Muscle of back (tissue), 11 donors: ENCODE data around the gene NMNAT3. TPM values are rescaled to one million over a fixed set of nuclear protein-coding genes. Genes with fewer than 3 reads are reported as not detected.
"Not testable (repeated sequence)": the region's sequence is repeated elsewhere in the genome, so short reads cannot be mapped to it uniquely, and the experiment has no call there.

Experiments used
- DNase-seq, 3 donors: peaks; one replicate each; pipeline versions ENCODE4 v3.0.0 to v3.0.0-alpha.2; 2013
- polyA plus RNA-seq, 10 donors: library from polyadenylated mRNA; unstranded; fragments of 120-200 nt; gene quantifications; one replicate each; pipeline ENCODE4 v1.2.1, GENCODE V29; 2013; ENCODE audit not compliant: insufficient read length in 10 of 10

The NMNAT3 gene
- polyA plus RNA-seq, 10 donors, result 2.4 to 6.7 (median 4.0) TPM

DNA sequence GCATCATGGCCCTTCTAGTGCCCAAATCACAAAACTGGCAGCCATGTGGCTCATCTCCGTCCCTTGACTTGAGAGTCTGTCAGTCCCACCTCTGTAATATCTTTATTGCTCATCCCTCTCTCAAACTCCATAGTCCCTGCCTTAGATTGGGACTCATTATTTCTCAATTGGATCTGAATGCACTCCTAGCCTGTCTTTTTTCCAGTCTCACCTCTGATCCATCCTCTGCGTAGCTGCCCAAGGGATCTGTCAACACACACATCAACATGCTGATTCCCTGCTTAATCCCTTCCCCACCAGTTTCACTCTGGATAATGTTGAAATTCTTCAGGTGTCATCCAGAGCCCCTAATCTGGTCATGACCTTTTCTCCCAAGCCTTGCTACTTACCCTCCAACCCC is 39.3 kb downstream of the NMNAT3 start:
- no peak for DNase-seq

DNA sequence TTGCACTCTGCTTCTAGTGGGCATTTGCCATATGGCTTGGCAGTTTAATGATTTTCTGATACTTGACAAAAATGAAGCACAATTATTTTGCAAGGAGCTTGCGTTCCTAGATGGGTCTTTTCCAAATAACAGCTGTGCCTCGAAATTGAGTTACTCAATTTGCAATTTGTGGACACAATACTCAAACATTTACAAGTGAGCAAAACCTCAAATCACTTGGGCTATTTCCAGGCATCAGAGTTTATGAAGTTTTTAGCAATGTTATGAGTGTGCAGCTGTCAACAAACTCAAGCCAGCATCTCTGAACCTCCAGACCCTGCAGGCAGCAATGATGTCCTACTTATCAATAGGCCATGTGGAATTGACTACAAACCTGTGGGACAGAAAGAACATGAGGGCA is 41.3 kb downstream of the NMNAT3 start:
- no peak for DNase-seq

DNA sequence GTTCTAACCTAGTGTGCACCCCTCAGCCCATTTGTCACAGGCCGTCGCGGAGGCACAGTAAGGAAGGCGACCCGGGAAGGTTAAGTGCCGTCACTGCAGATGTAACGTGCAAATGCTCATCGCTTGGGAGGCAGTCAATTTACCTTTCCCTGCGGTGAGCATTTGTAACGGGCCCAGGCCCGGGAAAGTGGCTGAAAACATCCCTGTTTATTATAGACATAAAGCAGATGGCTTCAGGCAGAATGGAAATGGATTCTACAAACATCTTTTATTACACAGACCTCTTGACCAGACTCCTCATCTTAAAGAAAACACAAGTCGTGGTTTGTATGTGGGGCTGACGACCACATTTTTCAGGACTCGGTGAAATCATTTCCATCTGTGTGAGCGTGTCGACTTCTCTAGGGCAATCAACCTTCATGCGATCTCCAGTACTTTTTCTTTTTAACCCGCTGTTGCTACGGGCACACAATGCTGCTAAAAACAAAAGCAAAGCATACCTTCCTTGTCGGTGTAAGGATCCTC is 43.6 kb downstream of the NMNAT3 start:
- DNase-seq, result no peak

DNA sequence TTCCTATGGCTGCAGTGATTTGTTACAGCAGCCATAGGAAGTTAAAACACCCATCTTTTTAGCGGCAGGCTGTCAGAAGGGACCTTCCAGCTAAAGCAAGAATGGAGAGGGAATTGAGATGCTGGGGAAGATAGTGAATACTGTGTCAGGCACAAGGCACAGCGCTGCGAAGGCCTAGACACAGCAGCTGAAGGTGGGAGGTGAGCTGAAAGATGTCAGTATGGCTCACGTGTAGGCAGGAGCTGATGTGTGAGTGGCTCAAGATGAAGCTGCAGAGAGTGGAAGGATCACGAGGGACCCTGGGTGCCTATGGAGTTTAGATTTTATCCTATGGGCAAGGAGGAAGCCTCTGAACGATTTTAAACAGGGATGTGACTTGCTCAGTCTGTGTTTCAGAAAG is 44.3 kb downstream of the NMNAT3 start:
- no peak for DNase-seq

DNA sequence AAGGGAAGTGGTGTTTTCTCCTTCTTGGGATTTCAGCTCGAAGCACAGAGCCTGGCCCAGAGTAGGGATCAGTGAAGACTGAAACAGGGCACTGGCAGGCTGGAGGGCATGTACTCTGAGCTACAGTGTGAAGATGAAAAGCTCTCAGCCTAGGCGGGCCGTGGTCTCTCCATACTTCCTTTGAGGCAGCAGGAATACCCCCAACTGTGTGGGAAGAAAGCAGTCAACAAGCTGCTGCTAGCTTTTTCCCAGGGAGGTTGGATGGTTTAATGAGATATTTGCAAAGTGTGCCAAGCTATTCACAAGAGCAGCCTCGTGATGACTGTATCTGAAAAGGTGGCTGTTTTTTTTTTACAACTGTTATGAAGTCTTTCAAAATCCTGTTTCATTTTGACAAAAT is 47.2 kb downstream of the NMNAT3 start:
- DNase-seq, result no peak

DNA sequence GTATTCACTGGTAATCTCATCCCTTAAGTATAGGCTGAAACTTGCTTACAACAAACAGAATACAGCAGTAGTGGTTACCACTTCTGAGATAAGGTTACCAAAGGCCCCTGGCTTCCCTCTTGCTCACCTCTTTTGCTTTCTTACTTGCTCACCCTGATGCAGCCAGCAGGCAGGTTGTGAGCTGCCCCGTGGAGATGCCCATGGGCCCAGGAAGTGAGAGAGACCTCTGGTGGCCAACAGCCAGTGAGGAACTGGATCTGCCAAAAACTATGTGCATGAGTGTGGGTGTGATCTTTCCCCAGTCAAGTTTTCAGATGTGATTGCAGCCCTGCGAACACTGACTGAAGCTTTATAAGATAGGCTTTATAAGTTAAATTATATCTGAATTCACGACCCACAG is 48.7 kb downstream of the NMNAT3 start:
- no peak for DNase-seq

DNA sequence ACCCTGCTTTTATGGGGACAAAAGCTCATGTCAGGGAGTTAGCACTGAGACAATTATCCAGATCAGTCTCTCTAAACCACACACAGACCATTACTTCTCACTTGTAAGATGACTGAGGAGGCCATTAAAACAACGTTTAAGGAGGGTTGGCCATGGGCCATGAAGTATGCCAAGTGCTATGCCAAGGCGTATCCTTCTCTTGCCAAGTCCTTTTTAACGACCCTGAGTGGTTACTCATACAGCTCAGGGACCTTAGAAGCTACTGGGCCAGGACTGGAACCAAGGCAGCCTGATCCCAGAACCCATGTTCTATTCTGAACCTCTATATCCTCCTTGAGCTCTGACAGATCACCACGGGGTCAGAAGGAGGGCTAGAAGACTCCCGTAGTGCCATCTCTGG is 50.0 kb downstream of the NMNAT3 start:
- DNase-seq, result no peak

DNA sequence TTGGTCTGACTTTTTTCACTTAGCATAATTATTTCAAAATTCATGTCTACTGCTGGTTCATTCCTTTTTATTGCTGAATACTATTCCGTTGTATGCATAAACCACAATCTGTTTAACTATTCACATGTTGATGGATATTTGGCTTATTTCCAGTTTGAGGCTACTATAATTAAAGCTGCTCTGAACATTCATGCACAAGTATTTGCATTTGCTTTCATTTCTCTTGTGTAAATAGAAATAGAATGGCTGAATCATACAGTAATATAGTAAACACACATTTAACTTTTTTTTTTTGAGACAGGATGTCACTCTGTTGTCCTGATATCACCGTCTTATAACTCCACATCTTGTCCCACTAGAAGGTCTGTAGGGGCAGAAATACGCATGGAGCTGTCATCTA is 57.3 kb downstream of the NMNAT3 start:
- no peak for DNase-seq

DNA sequence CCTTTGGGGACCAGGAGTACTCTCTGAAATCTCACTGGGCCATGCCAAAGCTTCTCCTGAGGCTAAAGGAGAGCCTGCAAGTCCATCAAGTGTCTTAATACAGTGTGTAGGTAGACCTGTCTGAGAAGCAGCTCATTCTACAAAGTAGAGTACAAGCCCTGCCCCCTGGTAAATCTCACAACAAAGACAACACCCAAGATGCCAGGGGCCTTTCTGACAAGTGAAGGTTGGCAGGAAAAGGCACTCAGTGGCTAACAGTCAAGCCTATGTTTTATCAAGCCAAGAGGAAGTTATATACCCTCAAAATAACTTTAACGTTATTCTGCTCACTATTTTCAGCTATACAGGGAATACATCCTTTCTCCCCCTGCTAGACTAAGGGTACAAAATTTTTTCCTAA is 58.3 kb downstream of the NMNAT3 start:
- DNase-seq, result no peak

DNA sequence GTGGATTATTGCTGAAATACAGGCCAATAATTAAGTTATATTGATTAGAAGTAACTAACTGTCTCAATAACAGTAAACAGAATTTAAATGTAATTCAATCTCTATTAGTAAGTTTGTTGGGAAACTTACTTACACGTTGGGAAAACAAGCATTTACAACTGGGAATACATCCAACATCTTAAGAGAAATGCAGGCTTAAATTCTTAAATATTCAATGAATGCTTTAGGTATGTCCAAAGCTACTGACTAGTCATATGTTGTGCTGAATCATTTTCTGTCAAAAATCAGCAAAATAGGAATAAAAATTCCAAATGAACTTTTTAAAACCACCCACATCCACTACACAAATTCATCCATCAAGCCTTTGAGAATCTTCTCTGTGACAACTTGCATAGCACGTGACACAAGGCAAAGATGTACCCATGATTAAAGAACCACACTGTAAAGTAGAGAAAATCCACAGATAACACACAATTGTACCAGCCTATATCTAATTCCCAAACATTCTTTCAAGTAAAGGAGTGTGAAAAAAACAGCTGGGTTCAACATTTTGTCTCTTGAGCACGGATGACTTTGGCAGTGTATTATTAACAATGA is 60.0 kb downstream of the NMNAT3 start:
- no peak for DNase-seq

DNA sequence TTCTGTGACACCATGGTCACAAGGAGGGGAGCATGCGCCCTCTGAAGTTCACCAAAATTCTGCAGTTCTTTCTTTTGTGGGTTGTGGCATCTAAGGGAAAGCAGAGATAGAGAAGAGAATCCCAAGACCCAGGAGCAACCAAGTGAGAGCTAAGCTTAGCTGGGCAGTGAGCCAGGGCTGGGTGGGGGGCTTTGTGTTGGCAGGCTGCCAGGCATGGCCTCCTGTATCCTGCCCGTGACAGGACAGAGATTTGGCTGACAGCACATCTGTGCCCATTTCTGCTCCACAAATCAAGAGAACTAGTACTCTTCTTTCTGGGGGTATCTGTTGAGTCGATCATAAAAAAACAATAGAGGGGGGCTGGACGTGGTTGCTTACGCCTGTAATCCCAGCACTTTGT is 66.2 kb downstream of the NMNAT3 start:
- DNase-seq, result no peak

DNA sequence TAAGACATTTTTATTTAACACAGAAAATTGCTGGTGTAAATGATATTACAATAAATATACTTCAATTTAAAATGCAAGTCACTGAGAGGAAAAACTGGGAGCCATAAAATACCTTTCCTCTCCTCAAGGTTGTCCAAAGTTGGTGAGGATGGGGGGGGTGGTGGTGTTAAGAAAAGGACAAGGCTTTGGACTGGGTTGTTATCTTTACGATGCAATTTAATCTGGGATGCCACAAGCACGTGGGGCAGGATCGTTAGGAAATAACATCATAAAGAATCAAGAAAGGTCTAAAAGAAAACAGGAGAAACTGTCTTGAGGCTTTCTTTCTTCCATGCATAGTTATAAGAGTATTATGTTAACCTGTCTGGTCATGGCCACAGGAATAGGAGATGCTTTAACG is 66.9 kb downstream of the NMNAT3 start:
- no peak for DNase-seq

DNA sequence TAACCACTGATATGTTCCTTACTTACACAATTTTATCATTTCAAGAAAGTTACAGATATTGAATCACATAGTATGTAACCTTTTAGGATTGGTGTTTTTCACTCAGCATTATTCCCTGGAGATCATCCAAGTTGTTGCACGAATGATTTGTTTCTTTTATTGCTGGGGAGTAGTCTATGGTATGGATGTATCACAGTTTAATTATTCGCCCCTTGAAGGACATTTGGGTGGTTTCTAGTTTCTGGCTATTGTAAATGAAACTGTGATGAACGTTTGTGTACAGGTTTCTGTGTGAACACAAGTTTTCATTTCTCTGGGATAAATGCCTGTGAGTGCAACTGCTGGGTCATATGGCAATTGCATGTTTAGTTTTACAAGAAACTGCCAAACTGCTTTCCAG is 68.8 kb downstream of the NMNAT3 start:
- DNase-seq, result no peak

DNA sequence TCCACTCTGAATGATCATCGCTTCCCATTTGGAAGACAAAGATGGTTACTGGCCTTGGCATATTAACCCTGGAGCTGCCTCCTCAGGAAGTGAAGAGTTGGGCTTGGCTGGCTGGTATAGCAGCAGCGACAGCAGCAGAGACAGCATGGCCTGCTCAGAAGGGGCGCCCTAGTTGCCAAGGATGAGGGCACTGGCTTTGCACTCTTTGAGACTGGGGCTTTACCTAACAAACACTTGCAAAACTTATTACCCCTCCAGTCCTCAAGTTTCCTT is 69.7 kb downstream of the NMNAT3 start:
- no peak for DNase-seq

DNA sequence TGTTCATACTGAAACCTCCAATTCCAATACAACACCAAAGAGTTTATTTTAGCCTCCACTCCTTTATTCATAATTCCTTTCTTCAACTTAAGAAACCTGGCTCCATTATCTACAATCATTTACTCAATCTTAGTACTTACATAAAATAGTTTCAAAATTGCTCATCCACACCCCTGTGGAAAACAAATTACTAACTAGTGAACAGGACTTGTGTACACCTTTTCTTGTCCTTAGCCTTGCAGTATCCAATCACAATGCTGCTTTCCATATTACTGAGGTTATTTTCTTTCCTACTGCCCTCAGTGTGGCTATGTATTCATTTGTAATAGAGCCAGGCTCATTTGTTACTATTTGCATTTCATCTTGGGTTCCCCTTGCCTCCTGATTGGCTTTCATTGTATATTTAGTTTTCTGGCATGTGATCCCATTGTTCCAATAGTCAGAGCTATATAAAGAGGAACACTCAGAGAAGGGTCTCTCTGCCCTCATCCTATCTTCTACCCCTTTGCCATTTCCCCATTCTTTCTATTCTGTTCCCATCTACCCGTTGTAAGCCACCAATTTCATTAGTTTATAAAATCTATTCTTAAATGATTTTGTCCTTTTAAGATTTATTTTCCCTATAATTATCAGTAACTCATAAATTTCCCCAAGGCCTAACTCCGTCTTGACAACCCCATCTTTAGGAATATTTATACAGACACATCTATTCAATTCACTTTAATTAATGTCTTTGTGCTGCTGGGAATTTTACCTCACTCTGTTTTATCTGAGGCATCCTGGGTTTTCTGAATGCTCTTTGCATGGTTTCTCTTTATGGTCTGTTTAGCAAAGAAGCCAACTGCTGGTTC is 70.3 kb downstream of the NMNAT3 start:
- no peak for DNase-seq

DNA sequence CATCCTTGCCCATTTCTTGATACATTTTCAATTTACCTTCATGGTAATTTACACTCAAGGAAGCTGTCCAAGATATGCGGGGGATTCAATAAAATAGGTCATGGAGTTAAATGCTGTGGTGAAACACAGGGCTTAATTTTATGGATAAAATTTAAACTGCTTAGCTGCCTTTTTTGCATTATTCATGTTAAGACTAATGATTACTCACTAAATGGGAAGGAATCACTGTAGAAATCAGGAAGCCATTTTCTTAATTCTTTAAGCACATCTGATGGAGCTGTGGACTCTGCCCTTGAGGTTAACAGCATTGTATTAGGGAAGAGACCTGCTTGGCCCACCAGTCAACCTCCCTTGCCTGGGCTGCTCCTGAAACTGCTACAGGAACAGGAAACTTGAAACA is 75.8 kb downstream of the NMNAT3 start:
- DNase-seq, result no peak

DNA sequence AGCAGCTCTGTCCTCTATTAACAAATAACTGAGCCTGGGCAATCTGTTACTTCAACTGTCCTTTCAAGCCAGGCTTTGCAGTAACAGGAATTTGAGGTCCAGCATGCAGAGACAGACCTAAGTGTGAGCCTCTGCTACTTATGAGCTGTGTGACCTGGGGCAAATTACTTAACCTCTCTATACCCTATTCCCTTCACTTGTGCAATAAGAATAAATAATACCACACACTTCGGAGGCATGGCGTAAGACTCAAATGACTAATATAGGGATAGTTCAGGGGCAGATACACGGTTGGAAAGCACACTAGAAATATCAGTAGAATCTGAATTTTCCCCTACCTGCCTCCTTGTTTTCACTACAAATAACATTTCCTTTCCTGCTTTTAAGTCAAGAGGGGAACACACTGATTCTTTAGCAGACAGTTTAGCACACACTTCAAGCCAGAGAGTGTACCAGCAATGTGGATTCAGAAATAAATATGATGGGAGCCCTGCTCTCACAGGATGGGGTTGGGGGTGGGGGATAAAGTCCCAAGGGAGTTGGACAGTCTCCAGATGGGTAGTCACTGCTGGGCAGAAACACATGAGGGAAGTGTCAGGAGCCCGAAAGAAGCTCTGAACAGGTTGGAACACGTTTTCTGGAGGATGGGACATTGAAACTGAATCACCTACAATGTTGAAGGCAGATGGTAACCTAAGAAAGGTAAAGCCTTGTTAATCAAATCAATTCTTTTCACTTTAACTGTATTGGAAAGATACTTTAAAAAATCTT is 76.4 kb downstream of the NMNAT3 start:
- DNase-seq, result no peak

DNA sequence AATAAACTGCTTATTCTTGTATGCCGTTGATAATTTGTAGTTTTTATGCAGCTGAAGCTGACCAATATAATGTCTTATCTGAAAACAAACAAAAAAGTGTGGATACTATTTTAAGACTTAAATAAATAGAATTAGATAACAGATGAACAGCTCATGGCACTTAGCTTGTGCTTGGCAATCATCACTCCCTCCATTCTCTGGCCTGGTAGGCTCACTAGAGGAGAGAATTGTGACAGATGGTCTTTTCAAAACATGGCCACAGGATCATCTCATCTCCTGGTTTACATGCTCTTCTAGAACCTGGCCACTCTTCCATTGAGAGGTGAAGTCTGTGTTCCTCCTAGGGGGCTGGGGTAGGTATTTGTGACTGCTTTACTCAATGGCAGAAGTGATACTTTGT is 79.8 kb downstream of the NMNAT3 start:
- DNase-seq, result no peak

DNA sequence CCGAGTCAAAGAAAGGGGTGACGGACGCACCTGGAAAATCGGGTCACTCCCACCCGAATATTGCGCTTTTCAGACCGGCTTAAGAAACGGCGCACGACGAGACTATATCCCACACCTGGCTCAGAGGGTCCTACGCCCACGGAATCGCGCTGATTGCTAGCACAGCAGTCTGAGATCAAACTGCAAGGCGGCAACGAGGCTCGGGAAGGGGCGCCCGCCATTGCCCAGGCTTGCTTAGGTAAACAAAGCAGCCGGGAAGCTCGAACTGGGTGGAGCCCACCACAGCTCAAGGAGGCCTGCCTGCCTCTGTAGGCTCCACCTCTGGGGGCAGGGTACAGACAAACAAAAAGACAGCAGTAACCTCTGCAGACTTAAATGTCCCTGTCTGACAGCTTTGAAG is 86.6 kb downstream of the NMNAT3 start:
- not testable (repeated sequence) for DNase-seq

DNA sequence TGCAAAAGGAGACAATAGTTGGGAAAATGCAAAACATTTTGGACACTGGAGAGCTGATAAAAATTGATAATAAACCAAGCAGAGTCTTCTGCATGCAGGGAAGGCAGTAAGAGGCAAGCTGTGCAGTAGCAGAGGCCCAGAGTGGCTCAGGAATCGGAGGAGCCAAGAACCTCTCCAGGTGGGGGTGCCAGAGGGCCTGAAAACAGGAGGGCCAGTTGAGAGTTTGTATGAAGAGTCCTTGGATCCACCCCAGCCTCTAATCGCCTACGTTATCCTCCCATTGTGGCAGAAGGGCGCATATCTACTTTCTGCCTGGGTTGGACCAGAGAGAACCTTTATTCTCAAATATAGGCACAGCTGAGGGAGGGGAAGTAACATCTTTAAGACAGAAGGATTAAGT is 89.3 kb downstream of the NMNAT3 start:
- DNase-seq, result no peak

DNA sequence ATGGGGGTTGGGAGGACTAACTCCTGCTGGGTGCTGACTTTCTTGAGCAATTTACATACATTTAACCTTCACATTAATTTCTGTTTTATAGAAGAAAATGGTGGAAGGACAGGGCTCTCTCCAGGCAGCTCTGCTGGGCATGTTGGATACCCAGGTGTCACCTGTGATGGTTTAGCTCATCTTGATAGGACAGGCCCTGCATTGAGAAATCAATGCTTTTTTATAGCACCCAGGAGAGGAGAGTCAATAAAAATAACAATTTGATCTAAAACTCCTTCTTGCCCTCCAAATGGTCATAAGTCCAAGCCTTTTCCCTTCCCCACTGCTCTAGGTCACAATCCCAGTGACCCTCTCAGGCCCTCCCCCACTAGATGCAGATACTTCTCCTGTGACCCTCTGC is 90.0 kb downstream of the NMNAT3 start:
- no peak for DNase-seq

DNA sequence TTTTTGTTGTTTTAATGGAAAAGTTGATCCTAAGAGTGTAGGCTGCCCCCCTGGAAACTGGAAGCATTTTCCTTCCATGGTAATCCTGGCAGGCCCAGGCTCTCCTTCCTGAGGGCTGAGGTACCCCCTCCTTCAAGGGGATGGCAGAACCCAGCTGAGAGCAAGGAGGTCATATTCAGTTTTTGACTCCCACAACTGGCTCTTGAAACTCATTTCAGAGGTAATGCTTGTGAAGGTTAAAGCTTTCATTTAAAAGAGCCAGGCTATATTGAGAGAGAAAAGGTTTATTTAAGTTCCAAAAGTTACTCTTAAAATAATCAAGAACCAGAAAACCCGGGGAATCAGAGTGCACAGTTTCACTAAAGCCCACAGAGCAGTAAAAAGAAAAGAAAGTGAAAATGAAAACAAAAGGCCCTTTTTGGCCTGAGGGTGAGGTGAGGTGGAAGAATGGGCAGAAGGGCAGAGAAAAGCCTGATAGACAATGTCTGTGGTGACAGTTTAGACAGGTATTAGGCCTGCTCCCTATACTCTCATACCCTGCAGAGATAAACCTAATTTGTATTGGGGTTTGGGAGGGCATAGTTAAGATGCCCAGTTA is 91.3 kb downstream of the NMNAT3 start:
- no peak for DNase-seq

DNA sequence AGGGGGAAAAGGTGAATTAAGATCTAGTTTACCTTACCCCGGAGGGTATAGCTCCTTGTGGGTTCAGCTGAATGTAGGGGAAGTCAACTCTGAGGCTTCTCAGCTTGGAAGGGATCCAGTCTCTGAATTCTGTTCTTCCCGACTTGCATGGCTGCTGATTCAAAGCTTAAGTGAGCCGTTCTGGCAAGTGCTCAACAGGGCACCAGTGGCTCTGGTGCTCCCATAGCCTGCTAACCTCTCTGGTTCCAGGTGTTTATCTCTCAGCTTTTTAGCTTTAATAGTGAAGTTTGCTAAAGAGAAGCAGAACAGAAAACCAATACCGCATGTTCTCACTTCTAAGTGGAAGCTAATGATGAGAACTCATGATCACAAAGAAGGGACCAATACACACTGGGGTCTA is 92.0 kb downstream of the NMNAT3 start:
- no peak for DNase-seq
